ENCODE measurements around the gene ARFGAP2. TPM values are rescaled to one million over a fixed set of nuclear protein-coding genes. Genes with fewer than 3 reads are reported as not detected.
A peak's percentile ranks its signal among the peaks of the same experiment; 100 is the strongest.

Gene ARFGAP2
- total RNA-seq, 1 donor from 2014 or later, result 77.9 TPM

DNA sequence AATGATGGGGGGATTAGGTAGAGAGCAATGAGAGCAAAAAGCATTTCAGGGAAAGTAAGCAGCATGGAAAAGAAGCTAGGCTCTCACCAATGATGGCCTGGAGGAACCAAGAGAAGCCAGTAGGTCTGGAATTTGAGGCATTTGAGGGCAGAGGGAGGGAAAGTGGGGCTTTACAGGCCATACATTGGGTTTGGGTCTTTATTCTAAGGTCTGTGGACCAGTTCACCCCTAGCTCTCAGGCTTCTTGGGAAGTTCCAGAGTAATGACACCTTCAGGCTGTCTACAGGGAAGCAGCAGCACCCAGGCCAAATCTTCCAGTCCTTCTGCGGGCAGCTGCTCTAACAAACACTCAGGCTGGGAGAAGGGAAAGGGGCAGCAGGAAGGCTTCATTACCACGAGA, 29.4 kb downstream of the ARFGAP2 start:
- ATAC-seq, result no peak

DNA sequence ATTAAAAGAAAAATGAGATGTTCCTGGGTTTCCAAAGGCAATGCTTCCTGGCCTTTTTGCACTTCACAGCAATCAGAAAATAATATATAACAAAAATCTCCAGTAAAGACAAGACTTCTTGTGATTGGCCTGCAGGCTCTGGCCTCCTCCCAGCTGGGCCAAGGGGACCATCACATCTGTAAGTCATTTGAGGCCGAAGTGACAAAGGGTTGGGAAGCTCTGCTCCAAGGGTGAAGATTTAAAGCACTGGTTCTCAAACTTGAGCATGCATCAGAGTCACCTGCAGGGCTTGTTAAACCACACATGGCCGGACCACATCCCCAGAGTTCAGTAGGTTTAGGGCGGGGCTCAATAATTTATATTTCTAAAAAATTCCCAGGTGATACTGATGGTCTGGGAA, 32.1 kb downstream of the ARFGAP2 start:
- no peak for ATAC-seq

DNA sequence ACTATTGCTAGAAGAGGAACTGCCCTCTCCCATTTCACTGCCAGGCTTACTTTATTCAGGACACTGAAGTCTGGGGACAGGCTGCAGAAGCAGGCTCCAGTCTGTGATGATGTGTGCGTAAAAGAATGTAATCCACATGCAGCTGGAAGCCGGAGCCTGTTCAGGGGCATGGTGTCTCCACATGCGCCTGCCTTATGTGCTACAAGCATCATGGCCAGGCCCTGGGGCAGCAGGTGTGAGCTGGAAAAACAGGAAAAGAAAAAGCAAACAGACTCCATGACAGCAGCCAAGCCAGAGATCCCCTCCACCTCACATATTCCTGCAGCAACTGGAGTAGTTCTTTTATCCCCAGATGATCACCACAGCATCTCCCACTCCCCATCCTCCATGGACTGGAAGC, 33.4 kb downstream of the ARFGAP2 start:
- peak; percentile 89 for ATAC-seq

DNA sequence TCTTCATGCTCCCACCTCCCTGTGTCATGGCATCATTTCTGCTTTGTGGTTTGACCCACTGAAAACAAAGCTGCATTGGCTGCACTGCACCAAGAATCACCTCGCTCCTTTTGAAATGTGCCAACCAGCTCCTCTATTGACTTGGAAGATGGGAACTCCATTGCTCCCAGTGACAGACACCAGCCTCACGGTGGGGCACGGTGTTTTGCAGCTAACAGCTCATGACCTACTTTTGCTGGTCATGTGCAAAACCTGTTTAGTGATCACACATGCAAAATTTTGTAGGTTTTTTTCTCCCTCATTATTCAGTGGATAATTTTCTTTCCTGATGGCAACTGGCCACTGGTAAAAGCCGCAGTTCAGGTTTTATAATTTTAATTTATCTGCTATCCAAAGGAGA, 36.8 kb downstream of the ARFGAP2 start:
- ATAC-seq, result peak; percentile 44

- no peak for ATAC-seq
Observed at GRCh38 chr11:47137476-47137875, 39.2 kb downstream of the ARFGAP2 start.

DNA sequence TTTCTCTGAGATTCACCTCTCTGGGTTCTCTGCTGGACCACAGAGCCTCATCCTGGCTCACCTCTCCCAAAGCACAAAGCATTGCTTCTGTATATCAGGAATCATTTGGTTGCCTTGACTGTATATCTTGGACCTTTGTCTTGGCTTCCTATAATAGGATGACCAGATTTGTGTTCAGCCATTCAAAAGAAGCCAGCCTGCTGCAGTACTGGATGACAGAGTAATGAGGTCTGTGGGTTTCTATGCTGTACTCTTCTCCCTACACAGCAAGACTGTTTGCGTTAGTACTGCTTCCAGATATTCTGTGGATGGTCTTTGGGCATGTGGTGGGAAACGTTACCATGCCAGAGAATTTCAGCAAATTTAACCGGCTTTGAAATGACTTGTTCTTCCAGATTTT, 39.8 kb downstream of the ARFGAP2 start:
- no peak for ATAC-seq

- ATAC-seq, result no peak
Observed at GRCh38 chr11:47136327-47136726, 40.4 kb downstream of the ARFGAP2 start.

DNA sequence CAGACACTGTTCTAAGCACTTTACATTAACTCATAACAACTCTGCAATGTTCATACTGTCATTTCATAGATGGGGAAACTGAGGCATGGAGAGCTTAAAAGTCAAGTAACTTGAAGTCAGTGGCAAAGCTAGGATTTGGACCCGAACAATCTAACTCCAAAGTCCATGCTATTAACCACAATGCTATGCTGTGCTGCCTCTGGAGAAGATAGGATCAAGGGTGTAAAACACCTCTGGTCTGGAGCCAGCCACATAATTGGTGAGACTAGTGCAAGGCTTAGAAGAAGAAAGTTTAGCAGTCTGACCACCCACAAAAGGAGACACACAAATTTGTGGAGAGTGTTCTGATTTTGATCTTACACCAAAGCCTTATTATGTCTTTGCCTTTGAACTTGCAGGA, 43.7 kb downstream of the ARFGAP2 start:
- ATAC-seq, result no peak

GRCh38 chr11:47132490-47132889, 44.2 kb downstream of the ARFGAP2 start:
- no peak for ATAC-seq

- ATAC-seq, result no peak
Observed at GRCh38 chr11:47131136-47131535, 45.5 kb downstream of the ARFGAP2 start.

GRCh38 chr11:47130543-47130942, 46.1 kb downstream of the ARFGAP2 start:
- no peak for ATAC-seq

- no peak for ATAC-seq
Observed at GRCh38 chr11:47127213-47127612, 49.5 kb downstream of the ARFGAP2 start.

DNA sequence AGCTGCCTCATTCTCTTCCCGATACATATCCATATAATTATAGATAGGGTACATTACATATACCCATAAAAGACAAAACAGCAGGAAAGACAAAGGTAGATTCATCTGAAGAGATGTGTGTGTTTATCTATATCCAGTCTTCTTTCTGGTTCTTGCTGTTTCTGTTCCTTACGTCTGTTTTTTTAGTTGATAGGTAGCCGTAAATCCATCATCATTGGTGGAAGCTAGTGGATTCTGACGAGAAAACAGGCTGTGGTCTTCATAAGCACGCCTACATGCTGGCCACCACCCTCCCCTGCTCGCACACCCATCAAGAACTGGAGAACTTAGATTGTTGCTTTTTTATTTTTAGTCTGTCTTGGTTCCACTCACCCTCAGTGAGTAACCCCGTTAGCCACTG, 51.6 kb downstream of the ARFGAP2 start:
- ATAC-seq, result no peak

- ATAC-seq, result no peak
Observed at GRCh38 chr11:47124675-47125074, 52.0 kb downstream of the ARFGAP2 start.

DNA sequence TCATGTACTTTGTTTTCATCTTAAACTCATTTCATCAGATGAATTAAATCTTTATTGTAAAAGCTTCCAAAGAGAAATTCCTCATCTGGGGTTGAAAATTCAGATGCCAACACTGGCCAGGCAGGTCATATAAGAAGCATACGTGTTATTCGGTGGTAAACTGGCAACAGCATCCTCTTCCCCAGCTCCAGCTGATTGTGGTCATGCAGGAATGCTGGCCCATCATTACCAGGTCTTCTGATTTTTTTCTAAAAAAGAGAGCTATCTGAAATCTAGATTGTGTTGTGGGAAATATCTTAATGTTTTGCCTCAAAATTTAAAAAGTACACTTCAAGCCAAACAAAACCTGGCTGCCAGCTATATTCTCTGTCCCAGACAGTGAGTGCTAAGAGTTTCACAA, 53.6 kb downstream of the ARFGAP2 start:
- no peak for ATAC-seq

- ATAC-seq, result no peak
Observed at GRCh38 chr11:47121731-47122130, 54.9 kb downstream of the ARFGAP2 start.

DNA sequence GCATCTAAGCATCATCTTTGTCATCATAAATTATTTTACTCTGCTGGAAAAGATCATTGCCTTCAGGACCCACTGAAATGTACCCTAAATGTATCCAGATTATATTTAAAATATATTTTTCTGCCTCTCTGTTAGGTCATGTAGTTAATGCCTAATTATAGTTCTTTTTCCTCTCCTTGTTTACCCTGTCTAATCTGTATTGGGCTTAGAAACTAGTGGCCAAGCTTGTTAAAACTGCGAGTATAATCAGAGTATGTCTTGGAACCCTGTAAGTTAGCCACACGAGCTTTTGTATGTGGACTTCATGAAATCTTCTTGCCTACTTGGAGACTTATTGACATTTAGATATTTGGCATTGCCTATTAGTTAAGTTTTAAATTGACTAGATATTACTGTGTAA, 55.6 kb downstream of the ARFGAP2 start:
- no peak for ATAC-seq

GRCh38 chr11:47118958-47119688, 57.6 kb downstream of the ARFGAP2 start:
- peak; percentile 79 for ATAC-seq

Other genes with a start within 250 kb of the ARFGAP2 start
- 12.6 TPM for gene CSTPP1, start 240.1 kb downstream of the ARFGAP2 start, total RNA-seq
- gene PACSIN3, start 9.6 kb upstream of the ARFGAP2 start, total RNA-seq, result 55.3 TPM
- 49.3 TPM for gene DDB2, start 38.1 kb upstream of the ARFGAP2 start, total RNA-seq
- 12.7 TPM for gene ACP2, start 71.9 kb upstream of the ARFGAP2 start, total RNA-seq
- gene NR1H3, start 81.1 kb upstream of the ARFGAP2 start, total RNA-seq, result 5.8 TPM
- 11.4 TPM for gene MADD, start 93.3 kb upstream of the ARFGAP2 start, total RNA-seq
- not detected for gene MYBPC3, start 175.8 kb upstream of the ARFGAP2 start, total RNA-seq
- gene SPI1, start 201.7 kb upstream of the ARFGAP2 start, total RNA-seq, result 2.2 TPM
- gene SLC39A13, start 231.7 kb upstream of the ARFGAP2 start, total RNA-seq, result 6.4 TPM
- gene PSMC3, start 249.6 kb upstream of the ARFGAP2 start, total RNA-seq, result 88.2 TPM

Measured in esophagus mucosa (tissue), 1 donor.